NOMO-1 treated with dmso at 0.1 percent for 144 hours (cell line): ENCODE measurements around the gene MTHFR.
"Not testable (repeated sequence)": the region's sequence is repeated elsewhere in the genome, so short reads cannot be mapped to it uniquely, and the experiment has no call there.

Experiments
- DNase-seq: peaks from one replicate; lab custom pipeline; 2025; ENCODE audit not compliant: unreplicated experiment; lab: John Stamatoyannopoulos, UW

Gene MTHFR

GRCh38 chr1:11833900-11834299, 28.1 kb upstream of the MTHFR start:
- no peak for DNase-seq

- DNase-seq = no peak
Observed at GRCh38 chr1:11833497-11833896, 27.7 kb upstream of the MTHFR start.

GRCh38 chr1:11831945-11832725, 26.4 kb upstream of the MTHFR start:
- DNase-seq = no peak

GRCh38 chr1:11828511-11828910, 22.7 kb upstream of the MTHFR start:
- DNase-seq = no peak

GRCh38 chr1:11826946-11827345, 21.2 kb upstream of the MTHFR start:
- DNase-seq = no peak

GRCh38 chr1:11825131-11825530, 19.4 kb upstream of the MTHFR start:
- DNase-seq = no peak

- no peak for DNase-seq
Observed at GRCh38 chr1:11823366-11824137, 17.8 kb upstream of the MTHFR start.

- no peak for DNase-seq
Observed at GRCh38 chr1:11822091-11822490, 16.3 kb upstream of the MTHFR start.

- no peak for DNase-seq
Observed at GRCh38 chr1:11817192-11817591, 11.4 kb upstream of the MTHFR start.

GRCh38 chr1:11813021-11813420, 7.3 kb upstream of the MTHFR start:
- no peak for DNase-seq

GRCh38 chr1:11807133-11807532, 1.4 kb upstream of the MTHFR start:
- DNase-seq = no peak

- DNase-seq = no peak
Observed at GRCh38 chr1:11806307-11806936, 658 bp upstream of the MTHFR start.

- DNase-seq = no peak
Observed at GRCh38 chr1:11804666-11805421, 920 bp downstream of the MTHFR start.

GRCh38 chr1:11803924-11804665, 1.7 kb downstream of the MTHFR start:
- DNase-seq = not testable (repeated sequence)

GRCh38 chr1:11802973-11803885, 2.5 kb downstream of the MTHFR start:
- DNase-seq = peak; percentile 79

GRCh38 chr1:11802616-11802972, 3.2 kb downstream of the MTHFR start:
- DNase-seq = no peak

- no peak for DNase-seq
Observed at GRCh38 chr1:11800756-11801433, 4.9 kb downstream of the MTHFR start.

- DNase-seq = no peak
Observed at GRCh38 chr1:11800391-11800755, 5.4 kb downstream of the MTHFR start.

GRCh38 chr1:11799896-11800295, 5.9 kb downstream of the MTHFR start:
- DNase-seq = no peak
